ENCODE measurements around the gene HEXIM1. TPM values are rescaled to one million over a fixed set of nuclear protein-coding genes. Genes with fewer than 3 reads are reported as not detected.

Gene HEXIM1, protein sequence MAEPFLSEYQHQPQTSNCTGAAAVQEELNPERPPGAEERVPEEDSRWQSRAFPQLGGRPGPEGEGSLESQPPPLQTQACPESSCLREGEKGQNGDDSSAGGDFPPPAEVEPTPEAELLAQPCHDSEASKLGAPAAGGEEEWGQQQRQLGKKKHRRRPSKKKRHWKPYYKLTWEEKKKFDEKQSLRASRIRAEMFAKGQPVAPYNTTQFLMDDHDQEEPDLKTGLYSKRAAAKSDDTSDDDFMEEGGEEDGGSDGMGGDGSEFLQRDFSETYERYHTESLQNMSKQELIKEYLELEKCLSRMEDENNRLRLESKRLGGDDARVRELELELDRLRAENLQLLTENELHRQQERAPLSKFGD
- 10.4 and 11.9 TPM in 2 replicates for total RNA-seq

GRCh38 chr17:45148183-45149036, at the start of gene HEXIM1:
TSS of gene HEXIM1 (plus strand) at chr17:45148475. CDS start at chr17:45149191, 716 bp downstream.

DNA sequence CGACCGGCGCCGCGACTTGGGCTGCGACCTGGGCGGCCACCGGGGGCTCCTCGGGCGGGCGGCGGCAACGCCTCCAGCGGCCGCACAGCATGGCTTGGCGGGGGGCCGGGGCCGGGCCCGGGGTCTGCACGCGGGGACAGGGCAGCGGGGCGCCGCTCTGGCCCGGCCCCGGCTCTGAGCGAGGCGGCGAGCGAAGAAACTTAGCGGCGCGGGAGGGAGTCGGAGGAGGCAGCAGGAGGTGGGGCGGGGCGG, 16.0 kb upstream of the HEXIM1 start, which contains the start of gene PLCD3:
PLCD3 (minus strand) TSS at position 196 of the 252 bp plus-strand sequence; CDS start at position 91, 105 bp downstream.

GRCh38 chr17:45135192-45135977, 12.9 kb upstream of the HEXIM1 start, which contains the start of gene ACBD4:
TSS of gene ACBD4 (plus strand) at chr17:45135687. CDS start at chr17:45136145, 458 bp downstream.

DNA sequence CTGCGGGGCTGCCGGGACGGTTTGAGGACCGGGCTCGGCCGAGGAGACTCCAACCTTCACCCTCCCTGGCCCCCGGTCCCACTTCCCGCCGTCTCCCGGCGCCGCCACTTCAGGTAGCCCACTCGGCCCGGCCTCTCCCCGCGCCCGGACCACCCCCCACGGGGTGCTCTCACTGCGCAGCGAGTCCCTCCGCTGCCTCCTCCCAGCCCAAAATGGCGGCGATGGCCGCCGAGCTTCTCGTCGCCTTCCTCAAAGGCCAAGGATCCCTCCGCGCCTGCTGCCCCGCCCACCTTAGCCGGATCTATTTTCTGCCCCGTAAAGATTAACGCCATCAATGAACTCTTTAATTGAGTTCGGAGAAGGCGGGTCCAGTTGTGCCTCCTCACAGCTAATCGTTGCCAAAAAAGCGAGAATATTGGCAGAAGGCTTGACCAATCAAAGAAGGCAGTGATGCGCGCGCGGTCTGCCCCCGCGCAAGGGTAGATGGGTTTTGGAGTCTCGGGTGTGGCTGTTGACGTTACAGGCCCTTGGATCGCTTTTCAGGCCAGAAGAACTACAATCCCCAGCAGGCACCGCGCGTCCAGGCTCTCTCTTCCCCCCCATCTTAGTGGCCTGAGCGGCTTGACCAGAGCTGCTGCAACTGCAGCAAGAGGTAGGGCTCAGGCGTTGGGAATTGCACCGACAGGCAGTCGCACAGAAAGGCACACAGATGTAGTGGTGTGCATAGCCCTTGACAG, 13.2 kb downstream of the HEXIM1 start, which contains the start of gene HEXIM2:
HEXIM2 (plus strand) TSS at position 588 of the 737 bp plus-strand sequence. CDS start 919 bp downstream, outside the sequence.

Other genes with a start within 250 kb of the HEXIM1 start
- 72.5 and 86.7 TPM in 2 replicates for gene EFTUD2, start 249.0 kb upstream of the HEXIM1 start, total RNA-seq
- 0.67 and 1.5 TPM in 2 replicates for gene GFAP, start 233.0 kb upstream of the HEXIM1 start, total RNA-seq
- 25.2 and 25.4 TPM in 2 replicates for gene KIF18B, start 200.7 kb upstream of the HEXIM1 start, total RNA-seq
- gene C1QL1, start 180.2 kb upstream of the HEXIM1 start, total RNA-seq = 1.0 and 1.6 TPM in 2 replicates
- 70.5 and 77.2 TPM in 2 replicates for gene DCAKD, start 96.8 kb upstream of the HEXIM1 start, total RNA-seq
- 57.2 and 66.6 TPM in 2 replicates for gene NMT1, start 87.2 kb upstream of the HEXIM1 start, total RNA-seq
- 17.1 and 26.1 TPM in 2 replicates for gene PLCD3, start 16.0 kb upstream of the HEXIM1 start, total RNA-seq
- gene ACBD4, start 12.8 kb upstream of the HEXIM1 start, total RNA-seq = 5.9 and 7.1 TPM in 2 replicates
- 9.7 and 10.9 TPM in 2 replicates for gene HEXIM2, start 13.4 kb downstream of the HEXIM1 start, total RNA-seq
- 2.7 and 4.0 TPM in 2 replicates for gene FMNL1, start 73.4 kb downstream of the HEXIM1 start, total RNA-seq
- gene SPATA32, start 113.6 kb downstream of the HEXIM1 start, total RNA-seq = not detected in 2 replicates
- 4.3 and 4.4 TPM in 2 replicates for gene MAP3K14, start 168.5 kb downstream of the HEXIM1 start, total RNA-seq

All from bronchus fibroblast of lung (primary cell).